ENCODE data around the gene DSP.

Gene DSP

DNA sequence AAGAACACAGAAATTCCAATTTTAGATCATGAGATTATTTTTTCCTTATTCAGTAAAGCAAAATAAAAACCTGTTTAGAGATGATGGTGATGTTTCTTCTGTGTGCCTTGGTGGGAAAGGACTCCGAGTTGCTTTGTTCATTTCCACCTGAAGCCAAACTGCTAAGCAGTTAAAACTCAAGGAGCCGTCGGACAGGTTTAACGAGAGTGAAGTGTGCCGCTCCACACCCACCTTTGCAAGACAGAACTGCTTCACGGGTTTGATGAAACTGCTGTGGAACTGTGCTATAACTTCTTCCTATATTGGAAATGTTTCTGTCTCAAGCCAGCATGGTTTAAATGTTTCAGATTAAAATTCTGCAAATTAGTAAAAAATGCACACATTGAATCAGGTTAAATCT is 9.2 kb upstream of the DSP start:
- H3K4me3 ChIP-seq, result no peak overlapping the region
- H3K27ac ChIP-seq, result peak overlapping the region in 16 of 21 experiments; percentile 36 to 81 (median 71)

DNA sequence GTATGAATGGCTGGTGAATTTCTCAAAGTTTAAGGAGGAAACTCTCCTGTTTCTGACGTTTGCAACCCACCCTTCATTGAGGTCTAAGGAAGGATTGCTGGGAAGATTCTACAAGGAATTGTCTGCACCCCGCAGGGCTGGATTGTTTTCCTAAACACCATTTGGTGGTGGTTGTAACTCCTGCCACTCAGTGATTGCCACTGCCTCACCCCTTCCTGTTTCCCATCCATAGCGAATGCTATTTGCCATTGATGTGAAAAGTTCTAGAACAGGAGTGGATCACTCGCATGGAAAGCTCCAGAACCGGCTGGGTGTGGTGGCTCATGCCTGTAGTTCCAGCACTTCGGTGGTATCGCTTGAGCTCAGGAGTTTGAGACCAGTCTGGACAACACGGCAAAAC is 8.7 kb upstream of the DSP start:
- H3K27ac ChIP-seq, result peak overlapping the region in 18 of 21 experiments; percentile 12 to 81 (median 65)

DNA sequence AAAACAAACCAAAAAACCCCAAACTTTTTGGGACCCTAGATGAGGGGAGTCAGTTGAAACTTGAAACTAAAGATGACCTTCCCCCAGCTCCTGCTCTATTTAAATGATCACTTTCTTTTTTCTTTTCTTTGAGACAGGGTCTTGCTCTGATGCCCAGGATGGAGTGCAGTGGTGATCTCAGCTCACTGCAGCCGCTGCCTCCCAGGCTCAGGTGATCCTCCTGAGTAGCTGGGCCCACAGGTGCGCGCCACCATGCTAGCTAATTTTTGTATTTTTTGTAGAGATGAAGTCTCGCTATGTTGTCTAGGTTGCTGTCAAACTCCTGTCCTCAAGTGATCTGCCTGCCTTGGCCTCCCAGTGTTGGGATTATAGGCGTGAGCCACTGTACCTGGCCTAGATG is 7.3 kb upstream of the DSP start:
- Histone ChIP-seq H3K27ac (peak overlapping the region in 2 of 21 experiments; percentile 46 to 75), H3K4me3 (no peak overlapping the region)

More for the DNA sequence above, 8.7 kb upstream of the DSP start:
- peak overlapping the region in 1 of 7 experiments; percentile 6 for H3K4me3 ChIP-seq

DNA sequence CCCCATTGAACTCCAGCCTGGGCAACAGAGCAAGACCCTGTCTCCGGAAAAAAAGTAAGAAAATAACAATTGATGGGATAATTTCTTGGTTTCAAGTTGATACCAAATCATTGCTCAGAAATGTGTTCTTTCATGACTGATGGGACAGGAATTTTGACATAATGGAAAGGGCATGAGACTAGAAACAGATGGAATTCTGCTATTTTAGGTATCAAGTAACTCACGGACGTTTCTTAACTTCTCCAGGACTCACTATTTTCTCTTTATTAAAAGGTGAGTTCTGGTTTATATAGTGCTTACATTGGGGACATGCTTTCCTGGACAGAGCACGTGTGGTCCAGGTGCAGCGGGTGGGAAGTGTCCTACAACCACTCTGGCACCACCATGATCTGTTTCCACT is 6.0 kb upstream of the DSP start:
- H3K27ac ChIP-seq, result no peak overlapping the region
- H3K4me3 ChIP-seq, result no peak overlapping the region

DNA sequence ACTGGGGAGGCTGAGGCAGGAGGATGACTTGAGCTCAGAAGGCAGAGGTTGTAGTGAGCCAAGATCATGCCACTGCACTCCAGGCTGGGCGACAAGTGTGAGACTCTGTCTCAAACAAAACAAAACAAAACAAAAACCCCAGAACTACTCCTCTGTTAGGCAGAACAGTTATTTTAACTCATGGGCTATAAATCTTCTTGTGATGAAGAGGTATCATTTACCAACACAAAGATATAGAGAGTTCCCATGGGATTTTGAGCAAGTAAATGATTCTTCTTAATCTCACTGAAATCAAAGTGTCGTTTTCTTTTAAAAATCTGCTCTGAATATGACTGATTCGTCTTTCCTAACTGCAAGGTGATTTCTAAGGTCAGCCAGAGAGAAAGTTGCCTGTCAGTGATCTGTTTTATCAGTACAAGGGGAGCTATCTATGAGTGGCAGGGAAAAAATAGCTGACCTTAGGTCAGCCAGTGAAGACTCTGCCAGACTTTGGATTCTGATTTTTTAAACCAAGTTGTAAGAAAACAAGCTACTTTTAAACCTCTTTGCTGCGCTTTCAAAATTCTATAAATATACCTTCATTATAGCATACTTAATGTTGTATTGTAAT is 3.8 kb upstream of the DSP start:
- H3K27ac ChIP-seq, result no peak overlapping the region
- H3K4me3 ChIP-seq, result no peak overlapping the region

DNA sequence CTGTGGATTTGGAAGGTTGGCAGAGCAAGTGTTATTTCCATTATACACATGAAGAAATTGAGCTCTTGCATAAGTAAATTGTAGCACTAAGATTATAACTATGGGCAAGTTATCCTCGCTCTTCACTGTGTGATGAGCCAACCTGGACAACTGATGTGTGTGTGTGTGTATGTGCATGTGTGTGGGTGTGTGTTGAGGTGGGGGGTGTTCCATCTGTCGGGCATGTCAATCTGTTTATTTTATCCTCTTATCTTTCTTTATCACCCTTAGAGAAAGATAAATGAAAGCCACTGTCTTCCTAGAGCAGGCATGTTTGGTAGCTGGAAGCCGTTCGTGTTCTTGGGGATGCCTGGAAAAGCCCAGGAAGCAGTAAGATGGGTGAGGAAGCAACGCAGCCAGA is 3.0 kb upstream of the DSP start:
- Histone ChIP-seq H3K27ac (peak overlapping the region in 3 of 21 experiments; percentile 17 to 33 (median 29)), H3K4me3 (no peak overlapping the region)

DNA sequence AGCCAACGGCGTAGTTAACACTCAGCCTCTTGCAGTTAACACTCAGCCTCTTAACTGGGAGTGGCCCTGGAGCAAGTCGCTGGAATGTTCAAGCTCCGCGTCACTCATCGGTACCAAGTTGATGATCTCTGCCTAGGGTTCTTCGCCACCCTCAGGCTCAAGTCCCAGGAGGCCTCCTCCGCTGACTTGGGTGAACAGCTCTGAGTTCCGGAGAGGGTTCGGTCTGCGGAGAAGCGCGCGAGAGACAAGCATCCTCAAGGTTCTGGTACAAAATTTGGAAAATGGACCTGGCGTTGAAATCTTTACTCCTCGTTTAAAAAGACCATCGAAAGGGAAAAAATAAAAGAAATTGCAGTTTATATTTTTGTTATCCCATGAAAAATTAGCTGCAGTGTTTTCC is 876 bp upstream of the DSP start:
- Histone ChIP-seq H3K4me3 (peak overlapping the region; percentile 43 to 65 (median 58)), H3K27ac (peak overlapping the region in 18 of 21 experiments; percentile 41 to 99 (median 92))

DNA sequence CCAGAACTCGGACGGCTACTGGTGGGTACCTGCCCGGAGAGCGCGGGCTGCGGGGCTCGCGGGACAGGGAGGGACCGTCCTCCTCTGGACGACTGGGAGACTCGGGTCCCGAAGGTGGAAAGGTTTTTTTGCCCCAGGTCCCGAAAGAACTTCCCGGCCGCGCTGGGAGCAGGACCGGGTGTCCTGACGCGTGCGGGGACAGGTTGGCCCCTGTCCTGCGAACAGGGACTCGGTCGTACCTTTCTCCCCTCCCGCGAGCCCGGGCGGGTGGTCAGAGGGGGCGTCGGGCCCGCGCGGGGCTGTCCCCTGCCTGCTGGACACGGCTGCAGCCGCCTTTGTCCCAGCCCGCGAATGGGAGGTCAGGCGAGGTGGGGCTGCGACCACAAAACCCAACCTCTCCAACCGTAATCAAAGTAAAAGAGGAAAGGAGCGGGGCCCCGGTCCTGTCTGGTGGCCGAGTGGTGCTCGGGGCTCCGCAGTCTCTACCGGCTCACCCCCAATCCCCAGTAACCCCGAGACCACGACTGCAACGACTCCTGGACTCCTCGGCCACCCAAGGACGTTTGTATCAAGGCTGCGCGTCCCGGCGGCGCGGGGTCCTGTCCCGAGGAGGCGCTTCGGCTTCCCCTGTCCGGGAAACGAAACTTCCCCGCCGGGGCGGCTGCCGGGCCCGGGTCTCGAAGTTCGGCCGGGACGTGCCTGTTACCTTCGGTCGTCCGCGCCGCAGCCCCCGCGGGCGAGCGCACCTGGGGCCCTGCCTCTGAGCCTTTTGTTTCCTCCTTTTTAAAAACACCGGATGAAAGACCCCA is 798 bp downstream of the DSP start:
- Histone ChIP-seq H3K4me3 (peak overlapping the region; percentile 43 to 65 (median 58)), H3K27ac (peak overlapping the region; percentile 79 to 99 (median 92))

DNA sequence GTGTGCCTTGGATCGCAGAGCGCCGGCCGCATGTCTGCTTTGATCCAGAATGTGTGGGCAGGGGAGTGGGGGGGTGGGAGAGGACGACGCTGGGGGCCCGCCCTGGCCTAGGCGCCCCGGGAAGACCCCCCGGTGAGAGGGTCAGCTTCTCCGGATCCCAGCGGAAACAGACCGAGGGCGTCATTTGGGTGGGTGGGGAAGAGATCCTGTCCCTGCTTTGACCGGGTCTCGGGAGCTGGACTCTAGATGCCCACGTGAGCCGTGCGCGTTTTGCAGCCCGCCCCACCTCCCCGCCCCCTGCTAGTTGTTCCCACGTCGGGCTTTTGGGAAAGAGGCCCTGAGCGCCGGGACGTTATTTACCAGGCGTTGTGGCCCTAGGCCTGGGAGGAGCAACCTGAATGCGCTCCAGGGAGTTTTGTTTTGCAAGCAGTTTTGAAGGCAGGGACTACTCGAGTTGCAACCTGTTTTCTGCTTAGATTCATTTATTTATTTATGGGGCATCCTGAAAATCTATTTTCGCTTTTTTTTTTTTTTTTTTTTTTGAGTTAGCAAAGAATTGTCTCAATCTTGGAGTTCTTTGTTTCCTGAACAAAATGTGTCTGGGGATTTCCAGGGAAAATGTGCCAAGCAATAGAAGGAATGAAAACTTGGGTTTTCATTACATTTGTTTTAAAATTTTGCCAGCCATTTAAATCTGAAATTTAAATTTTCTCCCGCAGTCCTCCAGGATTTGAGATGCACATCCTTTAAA is 1.6 kb downstream of the DSP start:
- peak overlapping the region; percentile 79 to 99 (median 92) for H3K27ac ChIP-seq

DNA sequence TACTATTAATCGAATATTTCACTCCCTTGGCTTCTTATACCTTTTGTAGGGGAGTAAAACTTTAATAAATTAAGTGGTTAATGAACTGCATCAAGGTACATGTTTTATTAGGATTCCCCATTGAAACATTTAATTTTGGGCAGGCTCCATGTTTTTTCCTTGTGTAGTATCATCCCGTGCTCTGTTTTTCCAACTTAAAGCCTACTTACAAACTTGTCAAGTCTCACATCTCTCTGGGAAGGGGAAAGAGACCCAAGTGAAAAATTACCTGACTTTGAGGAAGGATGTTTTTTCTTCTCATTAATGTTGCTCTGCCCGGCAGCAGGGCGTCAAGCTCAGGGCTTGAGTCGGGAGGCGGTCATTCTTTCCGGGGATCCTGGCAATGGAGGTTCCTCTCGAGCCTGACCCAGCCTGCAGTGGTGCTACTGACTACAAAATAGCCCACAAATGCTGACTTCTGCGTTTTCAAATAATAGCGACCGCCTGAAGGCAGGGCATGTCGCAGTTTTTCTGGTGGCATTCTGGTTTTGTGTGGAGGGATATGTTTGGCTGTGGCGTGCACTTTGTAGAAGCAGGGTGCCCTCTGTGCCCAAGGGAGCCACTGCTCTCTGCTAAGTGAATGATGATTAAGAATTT is 2.4 kb downstream of the DSP start:
- Histone ChIP-seq H3K4me3 (peak overlapping the region; percentile 43 to 65 (median 58)), H3K27ac (peak overlapping the region; percentile 15 to 99 (median 92))

More for the DNA sequence above, 1.6 kb downstream of the DSP start:
- H3K4me3 ChIP-seq, result peak overlapping the region; percentile 43 to 65 (median 58)

DNA sequence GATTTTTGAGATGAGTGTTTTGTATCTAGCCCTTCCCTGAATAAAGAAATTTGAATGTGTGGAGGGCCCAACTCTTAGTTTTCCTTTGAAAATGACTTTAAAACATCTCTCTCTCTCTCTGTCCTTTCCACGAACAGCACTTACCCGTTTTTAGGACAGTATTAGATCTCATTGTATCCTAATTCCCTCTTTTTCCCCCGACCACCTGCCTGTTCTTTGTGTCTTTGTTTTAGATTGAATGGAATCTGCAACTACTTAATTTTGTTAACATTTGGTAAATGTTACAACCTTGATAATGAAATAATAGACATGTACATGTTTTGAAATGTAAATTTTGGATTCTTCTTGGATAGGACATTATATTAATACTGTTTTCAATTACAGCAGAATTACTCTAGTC is 3.1 kb downstream of the DSP start:
- H3K27ac ChIP-seq, result peak overlapping the region in 19 of 21 experiments; percentile 28 to 99 (median 92)
- peak overlapping the region; percentile 43 to 65 (median 58) for H3K4me3 ChIP-seq

DNA sequence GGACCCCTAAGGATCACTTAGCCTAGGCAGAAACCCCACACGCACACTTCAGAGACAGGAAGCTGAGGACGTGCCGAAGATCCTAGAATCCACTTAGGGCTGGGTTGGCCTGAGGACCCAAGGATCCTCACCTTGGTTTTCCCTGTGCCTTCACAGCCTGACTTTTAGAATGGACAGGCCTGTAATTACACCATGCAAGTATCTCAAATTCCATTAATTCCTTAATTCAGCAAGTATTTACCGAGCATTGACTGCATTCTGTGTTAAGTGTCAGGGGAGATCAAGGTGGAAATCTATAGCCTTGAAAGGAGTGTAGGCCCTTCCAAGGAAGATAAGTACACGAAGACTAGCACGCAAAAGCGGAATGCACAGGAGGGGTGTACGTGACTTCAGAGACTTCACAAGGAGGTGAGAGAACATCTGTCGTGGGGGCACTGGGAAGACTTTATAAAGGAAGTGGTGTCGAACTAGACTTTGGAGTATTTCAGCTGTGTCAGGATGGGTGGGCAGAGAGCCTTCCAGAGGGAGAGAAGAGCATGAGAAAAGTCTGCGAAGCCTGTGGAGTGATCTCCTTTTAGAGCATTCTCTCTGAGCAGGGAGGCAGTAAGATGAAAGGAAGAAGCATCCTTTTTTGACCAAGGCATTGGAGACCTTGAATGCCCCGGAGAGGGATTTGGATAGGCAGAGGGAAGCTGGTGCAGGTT is 4.0 kb downstream of the DSP start:
- Histone ChIP-seq H3K4me3 (peak overlapping the region; percentile 19 to 65 (median 58)), H3K27ac (peak overlapping the region in 20 of 21 experiments; percentile 28 to 99 (median 92))

DNA sequence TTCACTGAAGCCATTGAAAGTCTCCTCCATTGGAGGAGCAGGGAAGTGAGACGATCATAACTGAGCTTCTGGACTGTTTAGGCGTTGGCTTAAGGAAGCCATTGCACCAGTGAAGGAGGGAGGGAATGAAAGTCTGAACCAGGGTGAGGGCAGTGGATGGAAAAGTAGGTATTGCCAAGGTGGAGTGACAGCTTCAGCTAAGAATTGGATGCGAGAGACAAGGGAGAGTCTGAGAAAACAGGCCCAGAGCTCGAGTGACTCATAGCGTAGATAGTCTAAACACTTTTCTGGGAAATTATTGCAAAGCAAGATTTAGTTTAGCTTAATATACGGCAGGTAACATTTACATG is 4.5 kb downstream of the DSP start:
- Histone ChIP-seq H3K4me3 (peak overlapping the region; percentile 19 to 65 (median 58)), H3K27ac (peak overlapping the region in 20 of 21 experiments; percentile 28 to 99 (median 92))

DNA sequence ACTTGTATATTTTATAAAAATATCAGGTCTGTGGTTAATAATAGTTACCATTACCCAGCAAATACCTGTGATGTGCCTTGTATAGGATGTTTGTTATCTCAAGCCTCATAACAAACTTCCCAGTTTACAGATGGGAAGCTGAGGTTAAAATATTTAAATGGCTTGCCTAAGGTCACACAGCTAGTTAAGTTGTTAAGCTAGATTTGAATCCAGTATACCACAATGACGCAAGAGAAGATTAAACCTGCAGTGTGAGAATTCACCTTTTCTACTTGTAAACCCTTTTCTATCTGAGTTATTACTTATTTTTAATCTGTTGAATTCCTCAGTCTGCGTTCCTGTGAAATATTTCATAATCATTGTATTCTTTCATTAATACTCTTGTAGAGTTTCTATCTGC is 4.9 kb downstream of the DSP start:
- Histone ChIP-seq H3K4me3 (peak overlapping the region in 5 of 7 experiments; percentile 19 to 65 (median 64)), H3K27ac (peak overlapping the region in 18 of 21 experiments; percentile 17 to 99 (median 92))

DNA sequence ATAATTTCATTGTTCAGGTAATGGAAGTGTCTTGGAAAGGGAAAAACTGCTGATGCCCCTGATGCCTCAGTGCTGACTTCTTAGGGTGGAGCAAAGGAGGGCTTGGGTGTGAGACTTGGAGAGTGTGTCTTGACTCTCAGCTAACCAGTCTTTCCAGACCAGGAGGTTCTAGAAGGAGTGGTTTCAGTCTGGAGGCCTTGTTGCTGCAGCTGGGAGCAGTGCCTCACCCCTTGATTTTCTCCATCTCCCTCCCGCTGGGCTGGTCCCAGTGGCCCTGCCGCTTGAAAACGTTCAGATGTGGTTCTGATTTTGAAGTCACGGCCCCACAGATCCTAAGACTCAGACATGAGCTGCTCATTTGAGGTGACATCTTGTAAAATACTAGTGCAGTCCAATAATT is 5.4 kb downstream of the DSP start:
- H3K4me3 ChIP-seq, result peak overlapping the region in 6 of 7 experiments; percentile 3 to 64 (median 12)
- H3K27ac ChIP-seq, result peak overlapping the region in 20 of 21 experiments; percentile 4 to 99 (median 82)

DNA sequence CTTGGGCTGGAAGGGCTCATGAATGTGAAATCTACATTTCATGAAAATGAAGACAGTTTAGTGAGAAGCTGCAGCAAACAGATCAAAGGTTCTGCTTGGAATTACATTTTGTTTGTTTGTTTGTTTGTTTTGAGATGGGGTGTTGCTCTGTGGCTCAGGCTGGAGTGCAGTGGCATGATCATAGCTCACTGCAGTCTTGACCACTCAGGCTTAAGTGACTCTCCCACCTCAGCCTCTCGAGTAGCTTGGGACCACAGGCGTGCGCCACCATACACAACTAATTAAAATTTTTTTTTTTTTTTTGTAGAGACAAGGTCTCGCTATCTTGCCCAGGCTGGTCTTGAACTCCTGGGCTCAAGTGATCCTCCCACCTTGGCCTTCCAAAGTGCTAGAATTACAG is 5.8 kb downstream of the DSP start:
- H3K27ac ChIP-seq, result peak overlapping the region in 20 of 21 experiments; percentile 4 to 99 (median 68)
- H3K4me3 ChIP-seq, result peak overlapping the region in 6 of 7 experiments; percentile 3 to 64 (median 12)

DNA sequence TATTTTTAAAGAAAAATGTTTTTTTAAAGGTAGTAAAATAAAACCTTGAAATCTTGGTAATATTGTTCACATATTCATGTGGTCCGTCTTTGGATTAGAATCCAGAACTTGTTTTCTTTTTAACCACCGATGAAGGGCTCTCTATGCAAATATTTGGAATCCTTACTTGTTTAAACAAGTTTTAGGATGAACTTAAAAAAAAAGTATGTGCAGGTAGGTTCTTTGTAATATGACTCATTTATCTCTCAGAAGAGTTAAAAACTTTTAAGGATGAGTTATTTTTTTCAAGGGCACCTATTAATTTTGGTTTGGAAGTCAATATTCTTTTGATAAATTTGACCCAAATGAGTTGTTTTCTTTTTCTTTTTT is 8.9 kb downstream of the DSP start:
- peak overlapping the region in 8 of 21 experiments; percentile 5 to 99 (median 57) for H3K27ac ChIP-seq

DNA sequence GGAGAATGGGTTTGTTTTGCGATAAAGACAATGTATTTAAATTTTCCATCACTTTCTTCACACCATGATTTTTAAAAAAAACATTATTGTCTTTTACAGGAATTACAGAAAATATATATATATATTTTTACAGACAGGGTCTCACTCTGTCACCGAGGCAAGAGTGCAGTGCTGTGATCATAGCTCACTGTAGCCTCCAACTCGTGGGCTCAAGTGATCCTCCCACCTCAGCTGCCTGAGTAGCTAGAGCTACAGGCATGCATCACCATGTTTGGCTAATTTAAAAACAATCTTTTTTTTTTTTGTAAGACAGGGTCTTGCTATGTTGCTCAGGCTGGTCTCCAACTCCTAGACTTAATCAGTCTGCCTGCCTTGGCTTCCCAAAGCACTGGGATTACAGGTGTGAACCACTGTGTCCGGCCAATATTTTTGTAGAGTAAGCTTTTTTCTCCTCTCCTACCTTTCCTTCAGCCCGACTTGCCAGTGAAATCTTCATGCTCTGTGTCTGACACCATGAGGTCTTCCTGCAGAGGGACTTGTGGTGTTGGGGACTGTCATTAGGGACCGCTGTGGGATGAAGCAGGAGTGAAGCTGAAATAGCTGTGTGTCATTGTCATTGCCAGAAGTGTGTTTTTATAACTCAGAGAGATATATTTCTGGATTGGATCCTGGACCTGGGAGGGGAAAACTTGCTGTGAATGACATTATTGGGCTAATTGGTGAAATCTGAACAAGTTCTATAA is 13.2 kb downstream of the DSP start:
- H3K4me3 ChIP-seq, result peak overlapping the region in 1 of 7 experiments; percentile 3

More for the DNA sequence above, 8.9 kb downstream of the DSP start:
- peak overlapping the region in 1 of 7 experiments; percentile 17 for H3K4me3 ChIP-seq

More for the DNA sequence above, 13.2 kb downstream of the DSP start:
- peak overlapping the region in 14 of 21 experiments; percentile 25 to 83 (median 66) for H3K27ac ChIP-seq

All from skin epidermis (tissue), 12 donors.